Body of pancreas (tissue), 4 donors: ENCODE data around the gene ARSB. TPM values are rescaled to one million over a fixed set of nuclear protein-coding genes. Genes with fewer than 3 reads are reported as not detected.

Experiments used
- ATAC-seq: fragments of 150-250 bp; one replicate; pipeline ENCODE4 v1.9.1; 2016
- DNase-seq, 4 donors: peaks; one replicate each; pipeline ENCODE4 v3.0.0-alpha.2; 2019
- H3K27ac ChIP-seq, 4 donors: fragments of 200-600 bp; sonication (generic); 1 replicate in 3 of 4; 2 replicates in 1 of 4; pipeline versions ENCODE4 v1.5.1 to v1.6.1; 2016 to 2019; ENCODE audit warnings: mild to moderate bottlenecking in 1 of 4, mixed read lengths in 1 of 4, moderate library complexity in 1 of 4
- H3K27me3 ChIP-seq, 2 donors: fragments of 200-600 bp; sonication (generic); one replicate each; pipeline ENCODE4 v1.6.0; 2016; ENCODE audit warnings: mild to moderate bottlenecking in 1 of 2
- H3K36me3 ChIP-seq, 2 donors: fragments of 200-600 bp; sonication (generic); replicated peaks in 1 of 2; 2 replicates each; pipeline ENCODE4 v1.5.1; 2016; ENCODE audit warnings: low read depth in 2 of 2; ENCODE audit not compliant: insufficient read depth in 1 of 2
- H3K4me1 ChIP-seq: fragments of 200-600 bp; sonication (generic); one replicate; pipeline ENCODE4 v1.6.0; 2016
- H3K4me3 ChIP-seq, 2 donors: fragments of 200-600 bp; sonication (generic); 1 replicate in 1 of 2; 2 replicates in 1 of 2; pipeline ENCODE4 v1.5.1; 2016 to 2019
- H3K9me3 ChIP-seq, 3 donors: fragments of 200-600 bp; sonication (generic); 1 replicate in 2 of 3; 2 replicates in 1 of 3; pipeline ENCODE4 v1.5.1; 2016
- CTCF ChIP-seq, 7 experiments: fragments of 450-650 bp in 4 of 7; fragments of 200-600 bp in 3 of 7; sonication (generic) in 3 of 7; IDR thresholded peaks; one replicate each; pipeline ENCODE4 v1.5.1; 2016 to 2019; ENCODE audit warnings: antibody characterized with exemption in 7 of 7
- POLR2A ChIP-seq, 3 donors: fragments of 450-650 bp; IDR thresholded peaks; one replicate each; pipeline ENCODE4 v1.6.1; 2016; ENCODE audit warnings: antibody characterized with exemption in 3 of 3, mild to moderate bottlenecking in 2 of 3
- WGBS, 2 donors: methylation state at CpG; one replicate each; pipeline ENCODE4 v1.1.5; 2017; 5-methylcytosine and 5-hydroxymethylcytosine counted together
- intact Hi-C: fragments of 100-400 bp; cut with DNase I; formaldehyde crosslinking; loops from one replicate; pipeline ENCODE4 v1.15.1; 2023
- total RNA-seq, 2 donors: library from RNA; depleted of rRNA; stranded (reverse); fragments of >200 nt; gene quantifications; one replicate each; pipeline ENCODE4 v1.1.0, GENCODE V29; 2016

ARSB gene
- total RNA-seq, 2 donors from 2014 or later = 9.9 to 12.2 TPM

DNA sequence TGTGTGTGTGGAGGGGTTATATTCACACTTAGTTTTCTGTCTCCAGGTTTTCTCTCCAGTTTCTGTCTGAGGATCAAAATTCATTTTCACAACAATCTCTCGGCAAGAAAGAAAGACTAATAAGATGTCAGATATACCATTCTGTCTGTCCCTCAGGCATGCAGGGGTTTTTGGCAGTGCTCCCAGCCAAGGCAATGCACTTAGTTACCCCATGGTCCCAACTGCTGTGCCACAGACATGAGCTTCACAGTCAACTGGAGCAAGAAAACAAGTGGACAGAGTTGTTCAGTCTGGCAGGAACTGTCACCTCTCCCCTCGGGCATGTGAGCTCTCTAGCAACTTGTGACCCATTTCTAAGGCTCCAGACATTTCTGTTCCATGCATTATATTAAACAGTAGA is 234.8 kb downstream of the ARSB start:
- intact Hi-C loops = no loop called here
- H3K9me3 ChIP-seq = no peaks in the 10 kb centered on the region
- WGBS, 2 donors = 38 to 46% methylated on average over 2 of the region's 2 CpGs
- no peaks in the 10 kb centered on the region for H3K4me1 ChIP-seq
- no peaks in the 10 kb centered on the region for H3K27me3 ChIP-seq
- no peaks in the 10 kb centered on the region for H3K36me3 ChIP-seq
- no peak overlapping the region for H3K27ac ChIP-seq
- ATAC-seq = no peak
- H3K4me3 ChIP-seq = no peak overlapping the region
- DNase-seq = no peak
- TF ChIP-seq CTCF (IDR thresholded peaks at IDR 0.05) = no peak

- Histone ChIP-seq H3K36me3 (no peaks in the 10 kb centered on the region), H3K27ac (peak overlapping the region in 1 of 4 donors; percentile 56), H3K4me3 (no peak overlapping the region), H3K4me1 (no peaks in the 10 kb centered on the region), H3K27me3 (no peaks in the 10 kb centered on the region), H3K9me3 (no peaks in the 10 kb centered on the region)
- TF ChIP-seq POLR2A (IDR thresholded peaks at IDR 0.05) (no peak), CTCF (IDR thresholded peaks at IDR 0.05) (no peak)
- DNase-seq (no peak), ATAC-seq (peak; percentile 69)
- 78 to 88% methylated on average over 7 of the region's 7 CpGs for WGBS, 2 donors
- intact Hi-C loops = no loop called here
These were observed 237.3 kb downstream of the ARSB start for GRCh38 chr5:78747705-78748359.

- TF ChIP-seq CTCF (IDR thresholded peaks at IDR 0.05) = no peak
- Histone ChIP-seq H3K4me3 (no peak overlapping the region), H3K27me3 (no peaks in the 10 kb centered on the region), H3K36me3 (no peaks in the 10 kb centered on the region), H3K4me1 (no peaks in the 10 kb centered on the region), H3K27ac (peak overlapping the region in 1 of 4 donors; percentile 56), H3K9me3 (no peaks in the 10 kb centered on the region)
- intact Hi-C loops = no loop called here
- ATAC-seq = no peak
- 73 to 79% methylated on average over 9 to 10 of the region's 10 CpGs for WGBS, 2 donors
- DNase-seq = no peak
These were observed 238.1 kb downstream of the ARSB start for GRCh38 chr5:78747055-78747454.

- Histone ChIP-seq H3K9me3 (no peaks in the 10 kb centered on the region), H3K27ac (no peak overlapping the region), H3K27me3 (no peaks in the 10 kb centered on the region), H3K36me3 (no peaks in the 10 kb centered on the region), H3K4me3 (no peak overlapping the region), H3K4me1 (no peaks in the 10 kb centered on the region)
- TF ChIP-seq POLR2A (IDR thresholded peaks at IDR 0.05) (no peak), CTCF (IDR thresholded peaks at IDR 0.05) (no peak)
- no peak for ATAC-seq
- intact Hi-C loops = no loop called here
- DNase-seq = no peak
- WGBS, 2 donors = 74 to 78% methylated on average over 6 of the region's 6 CpGs
These were observed 238.9 kb downstream of the ARSB start for GRCh38 chr5:78746021-78746770.
